ENCODE results near the gene SULF2. TPM values are rescaled to one million over a fixed set of nuclear protein-coding genes. Genes with fewer than 3 reads are reported as not detected.
A peak's percentile ranks its signal among the peaks of the same experiment; 100 is the strongest.

Gene SULF2
- total and polyA plus RNA-seq, 2 of the 13 experiments (the other 11 are each of a cell fraction or from before 2014, with no cell fraction given), result 7.2 to 50.9 TPM

DNA sequence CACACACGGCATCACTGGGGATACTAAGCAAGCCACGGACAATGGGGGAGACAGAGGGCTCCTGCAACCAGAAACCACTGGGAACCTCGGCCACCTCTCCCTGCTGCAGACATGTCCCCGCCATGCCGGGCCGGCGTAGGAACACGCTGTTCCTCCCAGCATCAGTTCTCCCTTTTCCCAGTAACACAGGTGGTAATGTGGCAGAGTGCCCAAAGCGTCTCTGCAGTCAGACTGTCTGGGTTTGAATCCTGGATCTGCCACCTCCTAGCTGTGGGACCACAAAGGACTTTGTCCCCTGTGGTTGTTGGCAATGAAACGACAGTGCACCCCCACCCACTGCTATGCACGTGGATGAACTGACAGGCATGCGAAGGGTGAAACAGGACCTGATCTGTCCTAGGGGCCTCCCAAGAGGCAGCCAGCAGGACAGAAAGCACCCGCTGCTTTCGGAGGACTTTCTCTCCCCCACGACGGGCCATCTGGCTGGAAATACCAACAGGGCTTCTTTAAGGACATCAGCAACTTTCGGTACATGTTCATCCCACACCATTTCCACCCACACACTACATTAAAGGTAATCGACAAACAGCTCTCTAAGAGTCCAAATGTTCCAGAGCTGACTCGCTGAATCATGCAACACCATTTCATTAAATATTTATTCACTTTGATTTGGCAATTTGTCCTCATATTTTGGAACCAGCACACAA is 74.1 kb downstream of the SULF2 start (continued):
- TF ChIP-seq, protein P1, sequence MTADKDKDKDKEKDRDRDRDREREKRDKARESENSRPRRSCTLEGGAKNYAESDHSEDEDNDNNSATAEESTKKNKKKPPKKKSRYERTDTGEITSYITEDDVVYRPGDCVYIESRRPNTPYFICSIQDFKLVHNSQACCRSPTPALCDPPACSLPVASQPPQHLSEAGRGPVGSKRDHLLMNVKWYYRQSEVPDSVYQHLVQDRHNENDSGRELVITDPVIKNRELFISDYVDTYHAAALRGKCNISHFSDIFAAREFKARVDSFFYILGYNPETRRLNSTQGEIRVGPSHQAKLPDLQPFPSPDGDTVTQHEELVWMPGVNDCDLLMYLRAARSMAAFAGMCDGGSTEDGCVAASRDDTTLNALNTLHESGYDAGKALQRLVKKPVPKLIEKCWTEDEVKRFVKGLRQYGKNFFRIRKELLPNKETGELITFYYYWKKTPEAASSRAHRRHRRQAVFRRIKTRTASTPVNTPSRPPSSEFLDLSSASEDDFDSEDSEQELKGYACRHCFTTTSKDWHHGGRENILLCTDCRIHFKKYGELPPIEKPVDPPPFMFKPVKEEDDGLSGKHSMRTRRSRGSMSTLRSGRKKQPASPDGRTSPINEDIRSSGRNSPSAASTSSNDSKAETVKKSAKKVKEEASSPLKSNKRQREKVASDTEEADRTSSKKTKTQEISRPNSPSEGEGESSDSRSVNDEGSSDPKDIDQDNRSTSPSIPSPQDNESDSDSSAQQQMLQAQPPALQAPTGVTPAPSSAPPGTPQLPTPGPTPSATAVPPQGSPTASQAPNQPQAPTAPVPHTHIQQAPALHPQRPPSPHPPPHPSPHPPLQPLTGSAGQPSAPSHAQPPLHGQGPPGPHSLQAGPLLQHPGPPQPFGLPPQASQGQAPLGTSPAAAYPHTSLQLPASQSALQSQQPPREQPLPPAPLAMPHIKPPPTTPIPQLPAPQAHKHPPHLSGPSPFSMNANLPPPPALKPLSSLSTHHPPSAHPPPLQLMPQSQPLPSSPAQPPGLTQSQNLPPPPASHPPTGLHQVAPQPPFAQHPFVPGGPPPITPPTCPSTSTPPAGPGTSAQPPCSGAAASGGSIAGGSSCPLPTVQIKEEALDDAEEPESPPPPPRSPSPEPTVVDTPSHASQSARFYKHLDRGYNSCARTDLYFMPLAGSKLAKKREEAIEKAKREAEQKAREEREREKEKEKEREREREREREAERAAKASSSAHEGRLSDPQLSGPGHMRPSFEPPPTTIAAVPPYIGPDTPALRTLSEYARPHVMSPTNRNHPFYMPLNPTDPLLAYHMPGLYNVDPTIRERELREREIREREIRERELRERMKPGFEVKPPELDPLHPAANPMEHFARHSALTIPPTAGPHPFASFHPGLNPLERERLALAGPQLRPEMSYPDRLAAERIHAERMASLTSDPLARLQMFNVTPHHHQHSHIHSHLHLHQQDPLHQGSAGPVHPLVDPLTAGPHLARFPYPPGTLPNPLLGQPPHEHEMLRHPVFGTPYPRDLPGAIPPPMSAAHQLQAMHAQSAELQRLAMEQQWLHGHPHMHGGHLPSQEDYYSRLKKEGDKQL (CRISPR knock-in tag; IDR thresholded peaks at IDR 0.05; ENCODE audit: low read depth), result peak; percentile 73
- TF ChIP-seq, protein P2, sequence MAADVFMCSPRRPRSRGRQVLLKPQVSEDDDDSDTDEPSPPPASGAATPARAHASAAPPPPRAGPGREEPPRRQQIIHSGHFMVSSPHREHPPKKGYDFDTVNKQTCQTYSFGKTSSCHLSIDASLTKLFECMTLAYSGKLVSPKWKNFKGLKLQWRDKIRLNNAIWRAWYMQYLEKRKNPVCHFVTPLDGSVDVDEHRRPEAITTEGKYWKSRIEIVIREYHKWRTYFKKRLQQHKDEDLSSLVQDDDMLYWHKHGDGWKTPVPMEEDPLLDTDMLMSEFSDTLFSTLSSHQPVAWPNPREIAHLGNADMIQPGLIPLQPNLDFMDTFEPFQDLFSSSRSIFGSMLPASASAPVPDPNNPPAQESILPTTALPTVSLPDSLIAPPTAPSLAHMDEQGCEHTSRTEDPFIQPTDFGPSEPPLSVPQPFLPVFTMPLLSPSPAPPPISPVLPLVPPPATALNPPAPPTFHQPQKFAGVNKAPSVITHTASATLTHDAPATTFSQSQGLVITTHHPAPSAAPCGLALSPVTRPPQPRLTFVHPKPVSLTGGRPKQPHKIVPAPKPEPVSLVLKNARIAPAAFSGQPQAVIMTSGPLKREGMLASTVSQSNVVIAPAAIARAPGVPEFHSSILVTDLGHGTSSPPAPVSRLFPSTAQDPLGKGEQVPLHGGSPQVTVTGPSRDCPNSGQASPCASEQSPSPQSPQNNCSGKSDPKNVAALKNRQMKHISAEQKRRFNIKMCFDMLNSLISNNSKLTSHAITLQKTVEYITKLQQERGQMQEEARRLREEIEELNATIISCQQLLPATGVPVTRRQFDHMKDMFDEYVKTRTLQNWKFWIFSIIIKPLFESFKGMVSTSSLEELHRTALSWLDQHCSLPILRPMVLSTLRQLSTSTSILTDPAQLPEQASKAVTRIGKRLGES (CRISPR knock-in tag; IDR thresholded peaks at IDR 0.05; ENCODE audit: borderline replicate concordance), result no peak
- TF ChIP-seq RBM39 (IDR thresholded peaks at IDR 0.05; ENCODE audit: low read depth, low read length, poor library complexity, severe bottlenecking) (no peak), YEATS4 (CRISPR knock-in tag; IDR thresholded peaks at IDR 0.05; ENCODE audit: borderline replicate concordance) (peak; percentile 69), RXRA (CRISPR knock-in tag; IDR thresholded peaks at IDR 0.05) (peak; percentile 86; the same call in 1 of the 2 replicates), ZFP36L1 (CRISPR knock-in tag; IDR thresholded peaks at IDR 0.05) (peak; percentile 69; the same call in 1 of the 2 replicates), RCOR2 (CRISPR knock-in tag; IDR thresholded peaks at IDR 0.05) (peak; percentile 77), ZNF230 (CRISPR knock-in tag; IDR thresholded peaks at IDR 0.05) (no peak; the same call in none of the 2 replicates), REL (CRISPR knock-in tag; conservative IDR thresholded peaks at IDR 0.05) (no peak)
- TF ChIP-seq, protein P3, sequence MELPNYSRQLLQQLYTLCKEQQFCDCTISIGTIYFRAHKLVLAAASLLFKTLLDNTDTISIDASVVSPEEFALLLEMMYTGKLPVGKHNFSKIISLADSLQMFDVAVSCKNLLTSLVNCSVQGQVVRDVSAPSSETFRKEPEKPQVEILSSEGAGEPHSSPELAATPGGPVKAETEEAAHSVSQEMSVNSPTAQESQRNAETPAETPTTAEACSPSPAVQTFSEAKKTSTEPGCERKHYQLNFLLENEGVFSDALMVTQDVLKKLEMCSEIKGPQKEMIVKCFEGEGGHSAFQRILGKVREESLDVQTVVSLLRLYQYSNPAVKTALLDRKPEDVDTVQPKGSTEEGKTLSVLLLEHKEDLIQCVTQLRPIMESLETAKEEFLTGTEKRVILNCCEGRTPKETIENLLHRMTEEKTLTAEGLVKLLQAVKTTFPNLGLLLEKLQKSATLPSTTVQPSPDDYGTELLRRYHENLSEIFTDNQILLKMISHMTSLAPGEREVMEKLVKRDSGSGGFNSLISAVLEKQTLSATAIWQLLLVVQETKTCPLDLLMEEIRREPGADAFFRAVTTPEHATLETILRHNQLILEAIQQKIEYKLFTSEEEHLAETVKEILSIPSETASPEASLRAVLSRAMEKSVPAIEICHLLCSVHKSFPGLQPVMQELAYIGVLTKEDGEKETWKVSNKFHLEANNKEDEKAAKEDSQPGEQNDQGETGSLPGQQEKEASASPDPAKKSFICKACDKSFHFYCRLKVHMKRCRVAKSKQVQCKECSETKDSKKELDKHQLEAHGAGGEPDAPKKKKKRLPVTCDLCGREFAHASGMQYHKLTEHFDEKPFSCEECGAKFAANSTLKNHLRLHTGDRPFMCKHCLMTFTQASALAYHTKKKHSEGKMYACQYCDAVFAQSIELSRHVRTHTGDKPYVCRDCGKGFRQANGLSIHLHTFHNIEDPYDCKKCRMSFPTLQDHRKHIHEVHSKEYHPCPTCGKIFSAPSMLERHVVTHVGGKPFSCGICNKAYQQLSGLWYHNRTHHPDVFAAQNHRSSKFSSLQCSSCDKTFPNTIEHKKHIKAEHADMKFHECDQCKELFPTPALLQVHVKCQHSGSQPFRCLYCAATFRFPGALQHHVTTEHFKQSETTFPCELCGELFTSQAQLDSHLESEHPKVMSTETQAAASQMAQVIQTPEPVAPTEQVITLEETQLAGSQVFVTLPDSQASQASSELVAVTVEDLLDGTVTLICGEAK (IDR thresholded peaks at IDR 0.05), result no peak
- TF ChIP-seq, protein P3 (CRISPR knock-in tag; IDR thresholded peaks at IDR 0.05), result peak; percentile 63; the same call in 1 of the 2 replicates

Data from HepG2 (cell line).